Bladder microvascular endothelial cell (primary cell): ENCODE results near the gene UBXN1. TPM values are rescaled to one million over a fixed set of nuclear protein-coding genes. Genes with fewer than 3 reads are reported as not detected.

ENCODE experiments used
- total RNA-seq: library from RNA; depleted of rRNA; stranded (reverse); fragments of >200 nt; gene quantifications from 2 replicates; pipeline ENCODE4 v1.2.3, GENCODE V29; 2014

The UBXN1 gene, protein sequence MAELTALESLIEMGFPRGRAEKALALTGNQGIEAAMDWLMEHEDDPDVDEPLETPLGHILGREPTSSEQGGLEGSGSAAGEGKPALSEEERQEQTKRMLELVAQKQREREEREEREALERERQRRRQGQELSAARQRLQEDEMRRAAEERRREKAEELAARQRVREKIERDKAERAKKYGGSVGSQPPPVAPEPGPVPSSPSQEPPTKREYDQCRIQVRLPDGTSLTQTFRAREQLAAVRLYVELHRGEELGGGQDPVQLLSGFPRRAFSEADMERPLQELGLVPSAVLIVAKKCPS
- 145 and 155 TPM in 2 replicates for total RNA-seq

DNA sequence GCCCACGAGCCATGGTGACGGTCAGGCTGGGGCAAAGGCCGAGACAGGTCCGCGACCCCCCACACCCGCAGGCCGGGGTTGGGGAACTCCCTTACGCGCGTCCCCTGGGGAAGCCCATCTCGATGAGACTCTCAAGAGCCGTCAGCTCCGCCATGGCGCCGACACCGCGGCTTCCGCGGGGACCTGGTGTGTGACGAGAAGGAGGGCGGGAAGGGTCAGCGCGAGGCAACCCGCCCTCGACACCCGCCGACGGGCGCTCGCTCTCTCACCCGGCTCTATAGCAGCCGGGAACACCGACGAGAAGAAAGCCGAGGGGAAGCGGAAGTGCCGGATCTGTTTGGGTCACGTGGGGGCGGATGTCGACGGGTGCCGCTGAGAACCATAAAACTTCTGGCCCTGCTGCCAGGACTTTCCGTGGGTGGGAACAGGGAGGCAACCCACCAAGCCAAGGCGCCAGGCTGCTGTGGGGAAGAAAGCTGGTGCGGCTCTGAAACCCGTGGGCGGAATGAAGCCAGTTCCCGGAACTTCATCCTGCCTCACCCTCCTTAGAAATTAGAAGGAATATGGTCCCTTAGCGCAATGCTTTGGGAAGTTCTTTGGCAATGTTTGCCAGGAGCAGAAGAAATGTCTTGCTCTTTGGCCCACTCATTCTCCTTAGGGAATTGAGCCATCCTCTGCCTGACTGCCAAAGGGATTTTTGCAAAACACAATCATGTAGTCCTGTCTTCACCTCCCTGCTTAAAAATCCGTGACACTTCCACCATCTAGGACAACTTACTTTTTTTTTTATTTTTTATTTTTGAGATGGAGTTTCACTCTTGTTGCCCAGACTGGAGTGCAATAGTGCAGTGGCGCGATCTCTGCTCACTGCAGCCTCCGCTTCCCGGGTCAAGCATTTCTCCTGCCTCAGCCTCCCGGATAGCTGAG, at the start of gene UBXN1:
Gene UBXN1 (minus strand): TSS at position 304 of the 927 bp plus-strand sequence. CDS start 150 bp downstream, at position 154.

DNA sequence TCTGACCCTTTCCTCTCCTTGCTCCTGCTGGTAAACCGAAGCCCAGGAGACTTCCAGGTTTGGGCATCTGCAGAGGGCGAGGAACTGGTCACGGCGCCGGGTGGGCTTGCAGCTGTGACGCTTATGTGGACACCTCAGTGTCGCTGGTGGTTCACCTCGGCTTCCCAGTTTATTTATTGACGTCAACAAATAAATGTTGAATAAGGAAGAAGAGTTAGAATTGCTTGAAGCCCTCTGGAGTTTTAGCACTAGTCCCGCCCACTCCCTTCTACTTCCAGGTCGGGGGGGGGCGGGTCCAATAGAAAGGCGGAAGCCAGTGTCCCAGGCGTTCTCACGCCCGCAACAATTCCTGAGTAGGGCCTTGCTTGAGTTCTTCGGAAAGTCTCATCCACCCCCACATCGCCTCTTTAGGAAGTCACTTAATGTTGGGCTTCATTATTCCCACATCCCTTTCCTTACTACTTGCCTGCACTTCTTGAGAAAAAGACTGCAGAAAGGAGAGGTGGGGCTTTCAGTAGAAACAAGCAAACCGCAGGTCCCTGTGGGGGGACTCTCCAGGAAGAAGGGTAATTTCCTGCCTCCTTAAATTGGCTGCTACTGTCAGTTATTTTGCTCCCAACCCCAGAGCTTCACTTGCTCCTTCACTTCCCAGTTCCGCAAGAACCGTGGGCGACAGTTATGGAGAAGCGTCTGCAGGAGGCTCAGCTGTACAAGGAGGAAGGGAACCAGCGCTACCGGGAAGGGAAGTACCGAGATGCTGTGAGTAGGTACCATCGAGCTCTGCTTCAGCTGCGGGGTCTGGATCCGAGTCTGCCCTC, 49.5 kb upstream of the UBXN1 start, which contains the start of gene TTC9C:
Gene TTC9C (plus strand): TSS at position 316 of the 818 bp plus-strand sequence. CDS start 363 bp downstream, at position 679.

GRCh38 chr11:62727165-62727871, 48.4 kb upstream of the UBXN1 start, which contains the start of gene HNRNPUL2:
HNRNPUL2 (minus strand) TSS chr11:62727457; CDS start chr11:62727156, 301 bp downstream.

DNA sequence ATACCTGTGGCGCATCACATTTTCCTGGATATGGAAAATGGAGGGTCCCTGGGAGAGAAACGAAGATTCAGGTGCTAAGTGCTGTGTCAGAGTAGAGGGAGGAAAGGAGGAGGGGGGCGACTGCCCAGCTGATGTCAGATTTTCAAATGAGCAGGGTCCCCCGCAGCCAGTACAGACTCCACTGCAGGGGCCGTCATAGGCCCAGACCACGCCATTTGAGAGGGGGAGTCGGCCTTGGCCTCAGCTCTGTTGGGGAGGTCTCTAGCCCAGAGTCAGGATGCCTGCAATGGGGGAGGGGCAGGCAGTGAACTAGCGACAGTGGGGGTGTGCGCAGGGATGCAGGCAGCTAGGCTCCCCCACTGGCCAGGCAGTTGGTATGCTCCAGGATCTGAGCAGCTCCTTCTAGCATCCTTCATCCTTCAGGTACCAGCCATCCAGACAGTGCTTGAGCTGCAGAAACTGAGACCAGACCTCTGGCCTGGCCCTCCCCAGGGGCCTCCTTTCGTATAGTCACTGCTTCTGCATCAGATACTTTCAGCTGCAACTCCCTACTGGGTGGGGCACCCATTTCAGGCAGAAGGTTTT, 28.5 kb upstream of the UBXN1 start, which contains the start of the genes BSCL2 and GNG3:
Gene BSCL2 (minus strand): TSS at position 148 of the 585 bp plus-strand sequence. CDS start 229 bp downstream, outside the sequence.
Gene GNG3 (plus strand): TSS at position 400 of the 585 bp plus-strand sequence. CDS start 620 bp downstream, outside the sequence.

GRCh38 chr11:62689421-62690183, 10.7 kb upstream of the UBXN1 start, which contains the start of gene LRRN4CL:
LRRN4CL (minus strand) TSS chr11:62689530; CDS start chr11:62688508, 1,022 bp downstream.

GRCh38 chr11:62671608-62672389, 7.1 kb downstream of the UBXN1 start, which contains the start of the genes LBHD1 and UQCC3:
LBHD1 (minus strand) TSS chr11:62672267; CDS start chr11:62670031, 2,236 bp downstream.
UQCC3 (plus strand) TSS chr11:62671673; CDS start chr11:62671746, 73 bp downstream.

GRCh38 chr11:62665075-62665598, 13.7 kb downstream of the UBXN1 start, which contains the start of the genes C11orf98 and CSKMT:
C11orf98 (minus strand) TSS chr11:62665210; CDS start chr11:62665169, 41 bp downstream.
CSKMT (plus strand) TSS chr11:62665312; CDS start chr11:62665880, 568 bp downstream.

DNA sequence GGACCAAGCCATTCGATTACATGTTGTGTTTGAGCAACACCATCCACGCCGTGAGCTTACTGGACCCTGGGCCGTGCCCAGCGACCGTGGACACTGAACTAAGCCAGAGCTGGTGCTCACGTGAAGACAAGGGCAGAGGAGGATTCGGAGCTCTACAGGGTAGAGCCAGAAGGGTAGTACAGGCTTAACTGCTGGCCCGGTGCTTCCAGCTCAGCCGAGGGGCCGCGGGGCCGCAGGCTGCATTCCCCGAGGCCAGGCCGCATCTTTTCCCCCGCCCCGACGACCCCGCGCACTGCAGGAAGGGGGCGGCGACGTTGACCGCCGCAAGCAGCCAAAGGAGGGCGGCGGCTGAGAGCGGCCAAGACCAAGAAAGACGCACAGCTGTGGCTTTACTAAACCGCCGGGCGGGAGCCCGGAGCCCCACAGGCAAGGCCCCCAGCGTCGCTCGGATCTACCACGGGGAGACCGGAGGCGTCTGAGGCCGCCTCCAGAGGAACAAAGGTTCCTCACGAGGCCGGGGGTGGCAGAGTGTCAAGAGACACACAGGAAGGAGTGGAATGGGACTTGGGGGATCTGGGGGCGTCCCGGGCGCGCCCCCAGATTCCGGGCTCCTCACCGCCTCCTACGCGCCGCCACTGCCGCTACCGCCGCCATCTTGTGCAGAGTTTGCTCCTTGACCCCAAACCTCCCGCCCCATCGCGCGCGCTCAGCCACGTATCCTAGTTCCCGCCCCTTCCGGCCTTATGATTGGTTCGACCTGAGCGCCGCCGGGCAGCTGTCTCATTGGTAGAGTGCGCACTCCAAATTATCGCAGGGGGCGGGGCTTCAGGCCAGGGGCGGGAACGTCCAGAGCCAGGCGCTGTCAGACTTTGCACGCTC, 32.7 kb downstream of the UBXN1 start, which contains the start of gene GANAB:
Gene GANAB (minus strand): TSS at position 668 of the 879 bp plus-strand sequence. CDS start 14 bp downstream, at position 654.

Other genes with a start within 250 kb of the UBXN1 start
- gene AHNAK, start 132.3 kb downstream of the UBXN1 start, total RNA-seq, result 329 and 449 TPM in 2 replicates
- gene EEF1G, start 105.2 kb downstream of the UBXN1 start, total RNA-seq, result 1,133 and 1,197 TPM in 2 replicates
- gene TUT1, start 87.5 kb downstream of the UBXN1 start, total RNA-seq, result 9.2 and 12.8 TPM in 2 replicates
- gene MTA2, start 77.2 kb downstream of the UBXN1 start, total RNA-seq, result 177 and 185 TPM in 2 replicates
- gene EML3, start 66.3 kb downstream of the UBXN1 start, total RNA-seq, result 26.9 and 35.7 TPM in 2 replicates
- gene ROM1, start 65.8 kb downstream of the UBXN1 start, total RNA-seq, result 2.1 and 4.9 TPM in 2 replicates
- 16.7 and 19.2 TPM in 2 replicates for gene B3GAT3, start 57.1 kb downstream of the UBXN1 start, total RNA-seq
- gene GANAB, start 32.5 kb downstream of the UBXN1 start, total RNA-seq, result 177 and 354 TPM in 2 replicates
- gene INTS5, start 25.8 kb downstream of the UBXN1 start, total RNA-seq, result 16.8 and 20.8 TPM in 2 replicates
- gene C11orf98, start 13.9 kb downstream of the UBXN1 start, total RNA-seq, result 29.8 and 31.6 TPM in 2 replicates
- gene CSKMT, start 13.8 kb downstream of the UBXN1 start, total RNA-seq, result 7.7 and 7.9 TPM in 2 replicates
- gene UQCC3, start 7.4 kb downstream of the UBXN1 start, total RNA-seq, result 9.0 and 10.5 TPM in 2 replicates
- gene LBHD1, start 6.8 kb downstream of the UBXN1 start, total RNA-seq, result 1.6 and 2.8 TPM in 2 replicates
- under 0.01 and 0.31 TPM in 2 replicates for gene LRRN4CL, start 10.5 kb upstream of the UBXN1 start, total RNA-seq
- 14.2 and 15.7 TPM in 2 replicates for gene BSCL2, start 28.4 kb upstream of the UBXN1 start, total RNA-seq
- not detected in 2 replicates for gene GNG3, start 28.6 kb upstream of the UBXN1 start, total RNA-seq
- 9.9 and 18.2 TPM in 2 replicates for gene HNRNPUL2, start 48.4 kb upstream of the UBXN1 start, total RNA-seq
- gene TTC9C, start 49.4 kb upstream of the UBXN1 start, total RNA-seq, result 32.5 and 33.0 TPM in 2 replicates
- 7.8 TPM in 2 replicates for gene ZBTB3, start 75.1 kb upstream of the UBXN1 start, total RNA-seq
- 49.9 and 61.2 TPM in 2 replicates for gene POLR2G, start 82.5 kb upstream of the UBXN1 start, total RNA-seq
- 19.3 and 43.2 TPM in 2 replicates for gene TAF6L, start 92.3 kb upstream of the UBXN1 start, total RNA-seq
- gene TMEM179B, start 108.3 kb upstream of the UBXN1 start, total RNA-seq, result 17.2 and 21.3 TPM in 2 replicates
- 11.3 and 11.5 TPM in 2 replicates for gene TMEM223, start 112.9 kb upstream of the UBXN1 start, total RNA-seq
- gene NXF1, start 126.4 kb upstream of the UBXN1 start, total RNA-seq, result 11.8 and 50.6 TPM in 2 replicates
- gene STX5, start 153.0 kb upstream of the UBXN1 start, total RNA-seq, result 35.9 and 40.8 TPM in 2 replicates
- gene TEX54, start 153.8 kb upstream of the UBXN1 start, total RNA-seq, result not detected in 2 replicates
- gene WDR74, start 160.5 kb upstream of the UBXN1 start, total RNA-seq, result 61.4 and 67.5 TPM in 2 replicates
- gene SLC3A2, start 201.8 kb upstream of the UBXN1 start, total RNA-seq, result 86.1 and 87.2 TPM in 2 replicates
- gene CHRM1, start 242.3 kb upstream of the UBXN1 start, total RNA-seq, result not detected in 2 replicates